ENCODE results near the gene WWOX. TPM values are rescaled to one million over a fixed set of nuclear protein-coding genes. Genes with fewer than 3 reads are reported as not detected.

The WWOX gene
- total and polyA plus RNA-seq, 2 of the 4 experiments (the other 2 are of a cell fraction) = 2.7 to 5.4 TPM

- no peak for ATAC-seq (ENCODE audit: low read depth)
- no peak for TF ChIP-seq ELK1 (IDR thresholded peaks at IDR 0.05; ENCODE audit: borderline replicate concordance, low read depth, low read length)
- no peak for TF ChIP-seq SMC3 (IDR thresholded peaks at IDR 0.05; ENCODE audit: low read depth, low read length)
- no peak for TF ChIP-seq USF2 (IDR thresholded peaks at IDR 0.05; ENCODE audit: low read depth, low read length)
- TF ChIP-seq BHLHE40 (IDR thresholded peaks at IDR 0.05; ENCODE audit: low read depth, low read length) = no peak
- no peak for TF ChIP-seq MXI1 (IDR thresholded peaks at IDR 0.05; ENCODE audit: borderline replicate concordance, low read depth, low read length)
- TF ChIP-seq CTCF (conservative IDR thresholded peaks at IDR 0.05; ENCODE audit: low read depth, low read length) = no peak
- TF ChIP-seq RAD21 (IDR thresholded peaks at IDR 0.05; ENCODE audit: low read length) = no peak
- TF ChIP-seq CEBPB (IDR thresholded peaks at IDR 0.05; ENCODE audit: low read depth, low read length) = no peak
- no peak for TF ChIP-seq RFX5 (IDR thresholded peaks at IDR 0.05; ENCODE audit: low read depth, low read length)
- no peak for TF ChIP-seq CHD1 (IDR thresholded peaks at IDR 0.05; ENCODE audit: low read depth, low read length)
- TF ChIP-seq RCOR1 (IDR thresholded peaks at IDR 0.05; ENCODE audit: insufficient replicate concordance, low read length) = no peak
- TF ChIP-seq MAZ (IDR thresholded peaks at IDR 0.05; ENCODE audit: borderline replicate concordance, low read depth, low read length) = no peak
- no peak for TF ChIP-seq POLR2A (IDR thresholded peaks at IDR 0.05; ENCODE audit: low read depth, low read length)
- TF ChIP-seq MAFK (IDR thresholded peaks at IDR 0.05; ENCODE audit: low read depth, low read length) = no peak
- TF ChIP-seq NFE2L2 (IDR thresholded peaks at IDR 0.05; ENCODE audit: low read depth, low read length) = no peak
- no peak for TF ChIP-seq FOS (IDR thresholded peaks at IDR 0.05; ENCODE audit: low read depth, low read length)
Observed at GRCh38 chr16:78791011-78791410, 691.6 kb downstream of the WWOX start.

More at GRCh38 chr16:78791011-78791410, 691.6 kb downstream of the WWOX start:
- in situ Hi-C loops (cut with MboI; ENCODE audit: low sequenced_read_pairs) = no loop called here
- no peak overlapping the region for H3K4ac ChIP-seq (ENCODE audit: low read depth, low read length)
- H2AFZ ChIP-seq (replicated peaks; ENCODE audit: low read length, poor library complexity) = no peak overlapping the region
- DNase-seq = no peak
- no peak overlapping the region for H2BK5ac ChIP-seq (ENCODE audit: low read depth, low read length, poor library complexity, severe bottlenecking)
- H3K23ac ChIP-seq (ENCODE audit: low read depth, low read length) = no peak overlapping the region
- ChIA-PET CTCF (no interaction called here), POLR2A (ENCODE audit: unreplicated experiment) (no interaction called here)
- no peak overlapping the region for H3K56ac ChIP-seq (ENCODE audit: extremely low read depth, insufficient read depth, low read length)
- no peak overlapping the region for H3K4me2 ChIP-seq (ENCODE audit: low read depth, low read length)
- H2BK15ac ChIP-seq (ENCODE audit: low read depth, low read length) = no peak overlapping the region
- H3K79me1 ChIP-seq (ENCODE audit: low read depth in 1 of 2, low read length in 2 of 2) = no peaks in the 10 kb centered on the region
- H2AK5ac ChIP-seq (ENCODE audit: low read depth, low read length) = no peak overlapping the region
- H3K18ac ChIP-seq (ENCODE audit: low read depth, low read length) = no peak overlapping the region
- intact Hi-C loops (cut with micrococcal nuclease) = no loop called here
- BruUV-seq (replicated peaks) = no TSS peak
- H3K9ac ChIP-seq (ENCODE audit: low read depth, low read length) = no peak overlapping the region
- H3K4me3 ChIP-seq (ENCODE audit: insufficient read depth, low read depth, low read length) = no peak overlapping the region
- no peaks in the 10 kb centered on the region for H3K27me3 ChIP-seq (ENCODE audit: control insufficient read depth, insufficient read depth, low read length)
- no peaks in the 10 kb centered on the region for H3K4me1 ChIP-seq (ENCODE audit: control insufficient read depth, insufficient read depth, low read length)
- no peak overlapping the region for H4K8ac ChIP-seq (ENCODE audit: low read depth in 2 of 2, low read length in 2 of 2)
- no peak overlapping the region for H2BK120ac ChIP-seq (ENCODE audit: low read depth, low read length)
- H2BK20ac ChIP-seq (ENCODE audit: low read depth, low read length) = no peak overlapping the region
- 33% methylated on average over 1 of the region's 8 CpGs; no CpG with 5 or more reads in 1 of the 2 experiments for WGBS, 2 experiments (ENCODE audit: extremely low coverage in 2 of 2, insufficient read length in 1 of 2)
- no peak overlapping the region for H4K5ac ChIP-seq (ENCODE audit: low read depth, low read length)
- H4K20me1 ChIP-seq (ENCODE audit: insufficient read depth, low read length) = no peaks in the 10 kb centered on the region
- no peak overlapping the region for H3K14ac ChIP-seq (replicated peaks; ENCODE audit: low read depth, low read length)
- dilution Hi-C loops (cut with HindIII; ENCODE audit: low sequenced_read_pairs, unreplicated experiment) = no loop called here
- H2AK9ac ChIP-seq (replicated peaks; ENCODE audit: low read depth, low read length, poor library complexity) = no peak overlapping the region
- H3K36me3 ChIP-seq (ENCODE audit: control insufficient read depth, insufficient read depth, low read length) = no peaks in the 10 kb centered on the region
- peaks cover 19% of the 10 kb centered on the region for H3K9me3 ChIP-seq (ENCODE audit: control insufficient read depth, insufficient read depth, low read length)
- no peak overlapping the region for H4K91ac ChIP-seq (ENCODE audit: insufficient read depth, low read depth, low read length)
- H3K27ac ChIP-seq (ENCODE audit: insufficient read depth, low read length) = no peak overlapping the region
- no peaks in the 10 kb centered on the region for H3K9me1 ChIP-seq (ENCODE audit: insufficient read depth, low read length)
